Mesenchymal stem cell (in vitro differentiated cells and primary cell): Measurements from ENCODE around the gene SLC35F1.

Experiments used
- DNase-seq: peaks from one replicate; pipeline ENCODE4 v3.0.0-alpha.2; 2013
- H2AFZ ChIP-seq: one replicate; pipeline ENCODE4 v1.6.1; 2013; ENCODE audit warnings: low read depth, mild to moderate bottlenecking, control low read depth, inconsistent platforms, low read length, moderate library complexity
- H2AK5ac ChIP-seq: 2 replicates; pipeline ENCODE4 v1.6.1; 2013; ENCODE audit warnings: low read length, moderate library complexity, mild to moderate bottlenecking, inconsistent platforms; ENCODE audit not compliant: severe bottlenecking
- H2BK120ac ChIP-seq: one replicate; pipeline ENCODE4 v1.6.1; 2013; ENCODE audit warnings: low read depth, mild to moderate bottlenecking, inconsistent platforms, low read length, moderate library complexity
- H2BK12ac ChIP-seq, 2 experiments: one replicate each; pipeline ENCODE4 v1.6.1; 2013; ENCODE audit warnings: inconsistent platforms in 2 of 2, low read length in 2 of 2, mild to moderate bottlenecking in 2 of 2, moderate library complexity in 2 of 2, control low read depth in 1 of 2
- H2BK15ac ChIP-seq: one replicate; pipeline ENCODE4 v1.6.1; 2013; ENCODE audit warnings: mild to moderate bottlenecking, low read depth, inconsistent platforms; ENCODE audit not compliant: poor library complexity, severe bottlenecking
- H2BK5ac ChIP-seq: 2 replicates; pipeline ENCODE4 v1.6.1; 2013; ENCODE audit warnings: low read depth, mild to moderate bottlenecking, low read length, control low read depth, inconsistent platforms; ENCODE audit not compliant: poor library complexity, severe bottlenecking
- H3K14ac ChIP-seq, 2 experiments: one replicate each; pipeline ENCODE4 v1.6.1; 2013; ENCODE audit warnings: inconsistent platforms in 2 of 2, low read length in 2 of 2, control low read depth in 1 of 2, mild to moderate bottlenecking in 1 of 2, moderate library complexity in 1 of 2
- H3K18ac ChIP-seq, 2 experiments: one replicate each; pipeline ENCODE4 v1.6.1; 2013; ENCODE audit warnings: inconsistent platforms in 2 of 2, low read length in 2 of 2, control low read depth in 1 of 2, low read depth in 1 of 2, mild to moderate bottlenecking in 1 of 2
- H3K23ac ChIP-seq, 2 experiments: one replicate each; pipeline ENCODE4 v1.6.1; 2013; ENCODE audit warnings: inconsistent platforms in 2 of 2, low read length in 2 of 2, mild to moderate bottlenecking in 2 of 2, moderate library complexity in 2 of 2, control low read depth in 1 of 2
- H3K27ac ChIP-seq: 2 replicates; pipeline ENCODE4 v1.5.1; 2013; ENCODE audit warnings: mild to moderate bottlenecking, moderate library complexity, low read length, control low read depth, inconsistent platforms; ENCODE audit not compliant: poor library complexity, severe bottlenecking
- H3K27me3 ChIP-seq, 2 experiments: 2 replicates each; pipeline versions ENCODE4 v1.6.1 to v1.7.0; 2013; ENCODE audit warnings: low read length in 2 of 2, mild to moderate bottlenecking in 2 of 2, moderate library complexity in 2 of 2, control low read depth in 1 of 2, inconsistent platforms in 1 of 2; ENCODE audit not compliant: control insufficient read depth in 1 of 2, insufficient read depth in 1 of 2
- H3K36me3 ChIP-seq, 2 experiments: 2 replicates each; pipeline versions ENCODE4 v1.6.1 to v1.7.0; 2013; ENCODE audit warnings: low read length in 2 of 2, control low read depth in 1 of 2, inconsistent platforms in 1 of 2, low read depth in 1 of 2, mild to moderate bottlenecking in 1 of 2; ENCODE audit not compliant: insufficient read depth in 2 of 2, control insufficient read depth in 1 of 2
- H3K4ac ChIP-seq, 2 experiments: one replicate each; pipeline ENCODE4 v1.6.1; 2013; ENCODE audit warnings: inconsistent platforms in 2 of 2, low read length in 2 of 2, mild to moderate bottlenecking in 2 of 2, moderate library complexity in 2 of 2, control low read depth in 1 of 2, low read depth in 1 of 2
- H3K4me1 ChIP-seq: 2 replicates; pipeline ENCODE4 v1.6.1; 2013; ENCODE audit warnings: low read depth, low read length, control low read depth; ENCODE audit not compliant: control insufficient read depth, insufficient read depth
- H3K4me2 ChIP-seq: 2 replicates; pipeline ENCODE4 v1.6.1; 2013; ENCODE audit warnings: low read length, mild to moderate bottlenecking, inconsistent platforms; ENCODE audit not compliant: poor library complexity, severe bottlenecking
- H3K4me3 ChIP-seq, 2 experiments: 2 replicates each; pipeline versions ENCODE4 v1.5.1 to v1.7.0; 2013; ENCODE audit warnings: low read length in 2 of 2, mild to moderate bottlenecking in 2 of 2, control low read depth in 1 of 2, low read depth in 1 of 2; ENCODE audit not compliant: insufficient read depth in 1 of 2
- H3K79me1 ChIP-seq: replicated peaks from 2 replicates; pipeline ENCODE4 v1.6.1; 2013; ENCODE audit warnings: mild to moderate bottlenecking, control low read depth, low read length, inconsistent platforms; ENCODE audit not compliant: poor library complexity, severe bottlenecking
- H3K9ac ChIP-seq: 2 replicates; pipeline ENCODE4 v1.7.0; 2013; ENCODE audit warnings: mild to moderate bottlenecking, low read length, moderate library complexity
- H3K9me3 ChIP-seq: 2 replicates; pipeline ENCODE4 v1.7.0; 2013; ENCODE audit warnings: mild to moderate bottlenecking, low read length; ENCODE audit not compliant: control insufficient read depth
- H4K8ac ChIP-seq: one replicate; pipeline ENCODE4 v1.6.1; 2013; ENCODE audit warnings: inconsistent platforms, mild to moderate bottlenecking, low read length, moderate library complexity
- H4K91ac ChIP-seq: one replicate; pipeline ENCODE4 v1.6.1; 2013; ENCODE audit warnings: mild to moderate bottlenecking, low read length, inconsistent platforms
- WGBS: methylation state at CpG from one replicate; pipeline ENCODE4 v1.1.7; 2013; ENCODE audit warnings: mixed read lengths; 5-methylcytosine and 5-hydroxymethylcytosine counted together

The SLC35F1 gene

GRCh38 chr6:117956386-117956785 lies 49.3 kb downstream of the SLC35F1 start:
- H3K36me3 ChIP-seq: no peaks in the 10 kb centered on the region
- H3K27ac ChIP-seq: no peak overlapping the region

GRCh38 chr6:117958536-117958935 lies 51.5 kb downstream of the SLC35F1 start:
- H3K36me3 ChIP-seq: no peaks in the 10 kb centered on the region
- no peak for DNase-seq
- no peak overlapping the region for H2BK120ac ChIP-seq
- H2AFZ ChIP-seq: no peak overlapping the region
- H3K4me1 ChIP-seq: no peaks in the 10 kb centered on the region
- H2BK12ac ChIP-seq: no peak overlapping the region
- peaks cover 0 to 4% of the 10 kb centered on the region in 2 experiments for H3K27me3 ChIP-seq
- no peak overlapping the region for H4K8ac ChIP-seq
- H3K14ac ChIP-seq: no peak overlapping the region
- H3K18ac ChIP-seq: no peak overlapping the region
- no peak overlapping the region for H3K4me3 ChIP-seq
- no peaks in the 10 kb centered on the region for H3K79me1 ChIP-seq
- no peak overlapping the region for H2AK5ac ChIP-seq
- no peaks in the 10 kb centered on the region for H3K9me3 ChIP-seq
- WGBS: 100% methylated on average over 1 of the region's 3 CpGs
- no peak overlapping the region for H4K91ac ChIP-seq
- H3K4ac ChIP-seq: no peak overlapping the region
- no peak overlapping the region for H2BK5ac ChIP-seq
- H3K9ac ChIP-seq: no peak overlapping the region
- no peak overlapping the region for H2BK15ac ChIP-seq
- H3K23ac ChIP-seq: no peak overlapping the region
- H3K4me2 ChIP-seq: no peak overlapping the region
- no peak overlapping the region for H3K27ac ChIP-seq

More at GRCh38 chr6:117956386-117956785, 49.3 kb downstream of the SLC35F1 start:
- Histone ChIP-seq H3K9me3 (no peaks in the 10 kb centered on the region), H3K14ac (no peak overlapping the region), H2BK120ac (no peak overlapping the region), H3K4me1 (no peaks in the 10 kb centered on the region), H3K4me3 (no peak overlapping the region), H3K4me2 (no peak overlapping the region), H4K91ac (no peak overlapping the region), H3K79me1 (no peaks in the 10 kb centered on the region), H2BK12ac (no peak overlapping the region), H3K27me3 (no peaks in the 10 kb centered on the region), H2BK5ac (no peak overlapping the region), H4K8ac (no peak overlapping the region), H3K9ac (no peak overlapping the region), H3K4ac (no peak overlapping the region), H3K18ac (no peak overlapping the region), H2AFZ (no peak overlapping the region), H3K23ac (no peak overlapping the region), H2BK15ac (no peak overlapping the region), H2AK5ac (no peak overlapping the region)
- no peak for DNase-seq
- 85% methylated on average over 5 of the region's 5 CpGs for WGBS

GRCh38 chr6:117960877-117961276 lies 53.8 kb downstream of the SLC35F1 start:
- WGBS: 55% methylated on average over 1 of the region's 1 CpG
- peaks cover 0 to 4% of the 10 kb centered on the region in 2 experiments for H3K27me3 ChIP-seq

GRCh38 chr6:117961301-117961700 lies 54.2 kb downstream of the SLC35F1 start:
- Histone ChIP-seq H3K4me1 (no peaks in the 10 kb centered on the region), H3K27me3 (peaks cover 0 to 4% of the 10 kb centered on the region in 2 experiments), H2AK5ac (no peak overlapping the region), H2AFZ (no peak overlapping the region), H2BK12ac (no peak overlapping the region), H3K36me3 (no peaks in the 10 kb centered on the region), H3K18ac (no peak overlapping the region), H3K4ac (no peak overlapping the region), H3K23ac (no peak overlapping the region), H2BK15ac (no peak overlapping the region), H3K27ac (no peak overlapping the region), H2BK120ac (no peak overlapping the region), H3K9ac (no peak overlapping the region), H3K4me3 (no peak overlapping the region), H4K91ac (no peak overlapping the region), H3K79me1 (no peaks in the 10 kb centered on the region), H2BK5ac (no peak overlapping the region), H3K14ac (no peak overlapping the region), H3K9me3 (peaks cover 10% of the 10 kb centered on the region), H3K4me2 (no peak overlapping the region), H4K8ac (no peak overlapping the region)
- WGBS: 89% methylated on average over 2 of the region's 3 CpGs
- no peak for DNase-seq

More at GRCh38 chr6:117960877-117961276, 53.8 kb downstream of the SLC35F1 start:
- H3K79me1 ChIP-seq: no peaks in the 10 kb centered on the region
- H3K4me2 ChIP-seq: no peak overlapping the region
- no peaks in the 10 kb centered on the region for H3K36me3 ChIP-seq
- no peak overlapping the region for H4K91ac ChIP-seq
- H4K8ac ChIP-seq: no peak overlapping the region
- H2BK15ac ChIP-seq: no peak overlapping the region
- H3K4me1 ChIP-seq: no peaks in the 10 kb centered on the region
- H3K4ac ChIP-seq: no peak overlapping the region
- H3K9ac ChIP-seq: no peak overlapping the region
- H3K23ac ChIP-seq: no peak overlapping the region
- DNase-seq: no peak
- no peak overlapping the region for H2BK12ac ChIP-seq
- no peak overlapping the region for H3K27ac ChIP-seq
- no peak overlapping the region for H3K14ac ChIP-seq
- no peak overlapping the region for H3K18ac ChIP-seq
- no peak overlapping the region for H2AFZ ChIP-seq
- no peak overlapping the region for H3K4me3 ChIP-seq
- H2AK5ac ChIP-seq: no peak overlapping the region
- peaks cover 10% of the 10 kb centered on the region for H3K9me3 ChIP-seq
- H2BK120ac ChIP-seq: no peak overlapping the region
- no peak overlapping the region for H2BK5ac ChIP-seq
